GM12891 (cell line): ENCODE measurements around the gene CTNND2.

Experiments used
- POLR2A ChIP-seq: IDR thresholded peaks from 2 replicates; pipeline ENCODE4 v1.6.1; 2011; ENCODE audit warnings: low read depth, low read length, control low read depth
- POLR2AphosphoS5 ChIP-seq: IDR thresholded peaks from 2 replicates; pipeline ENCODE4 v1.6.1; 2011; ENCODE audit warnings: low read depth, low read length, control low read depth
- POU2F2 ChIP-seq: IDR thresholded peaks from 2 replicates; pipeline ENCODE4 v1.6.1; 2011; ENCODE audit warnings: low read depth, mild to moderate bottlenecking, control low read depth, low read length, moderate library complexity
- SPI1 ChIP-seq: IDR thresholded peaks from 2 replicates; pipeline ENCODE4 v1.6.1; 2011; ENCODE audit warnings: low read depth, low read length, control low read depth
- TAF1 ChIP-seq: IDR thresholded peaks from 2 replicates; pipeline ENCODE4 v1.6.1; 2011; ENCODE audit warnings: low read depth, low read length, control low read depth

DNA sequence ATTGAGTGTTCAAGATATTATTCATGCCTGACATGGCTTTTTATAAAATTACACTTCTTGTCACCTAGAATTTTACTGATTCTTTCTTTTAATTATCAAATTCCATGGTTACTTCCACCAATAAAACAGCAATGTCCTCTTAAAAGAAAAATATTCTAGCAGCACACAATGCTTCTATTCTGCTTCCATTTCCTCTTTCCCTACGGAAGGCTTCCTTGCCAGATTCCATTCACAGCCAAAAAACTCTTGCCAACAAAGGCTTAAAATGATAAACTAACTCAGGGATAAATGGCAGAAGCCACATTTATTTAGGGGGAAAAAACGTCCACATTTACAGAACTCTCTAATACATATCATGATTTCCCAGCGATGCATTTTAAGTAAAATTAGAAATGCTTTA is 111.6 kb downstream of the CTNND2 start:
- TF ChIP-seq POLR2A (no peak), POLR2AphosphoS5 (no peak), TAF1 (no peak), POU2F2 (no peak), SPI1 (no peak)
